Stimulated activated CD4-positive, alpha-beta T cell treated with anti-CD3 and anti-CD28 coated beads, Interleukin-4, amount 100 ng/mL, for 24 hours (primary cell): Measurements from ENCODE around the gene KRTAP4-12.
"Not testable (repeated sequence)": the region's sequence is repeated elsewhere in the genome, so short reads cannot be mapped to it uniquely, and the experiment has no call there.

ENCODE experiments used
- DNase-seq: peaks from one replicate; pipeline ENCODE4 v3.0.0-alpha.2; 2020

KRTAP4-12 gene

GRCh38 chr17:41123292-41123990, 541 bp downstream of the KRTAP4-12 start:
- DNase-seq = not testable (repeated sequence)

- no peak for DNase-seq
Measured at GRCh38 chr17:41121742-41122141, 2.2 kb downstream of the KRTAP4-12 start.

DNA sequence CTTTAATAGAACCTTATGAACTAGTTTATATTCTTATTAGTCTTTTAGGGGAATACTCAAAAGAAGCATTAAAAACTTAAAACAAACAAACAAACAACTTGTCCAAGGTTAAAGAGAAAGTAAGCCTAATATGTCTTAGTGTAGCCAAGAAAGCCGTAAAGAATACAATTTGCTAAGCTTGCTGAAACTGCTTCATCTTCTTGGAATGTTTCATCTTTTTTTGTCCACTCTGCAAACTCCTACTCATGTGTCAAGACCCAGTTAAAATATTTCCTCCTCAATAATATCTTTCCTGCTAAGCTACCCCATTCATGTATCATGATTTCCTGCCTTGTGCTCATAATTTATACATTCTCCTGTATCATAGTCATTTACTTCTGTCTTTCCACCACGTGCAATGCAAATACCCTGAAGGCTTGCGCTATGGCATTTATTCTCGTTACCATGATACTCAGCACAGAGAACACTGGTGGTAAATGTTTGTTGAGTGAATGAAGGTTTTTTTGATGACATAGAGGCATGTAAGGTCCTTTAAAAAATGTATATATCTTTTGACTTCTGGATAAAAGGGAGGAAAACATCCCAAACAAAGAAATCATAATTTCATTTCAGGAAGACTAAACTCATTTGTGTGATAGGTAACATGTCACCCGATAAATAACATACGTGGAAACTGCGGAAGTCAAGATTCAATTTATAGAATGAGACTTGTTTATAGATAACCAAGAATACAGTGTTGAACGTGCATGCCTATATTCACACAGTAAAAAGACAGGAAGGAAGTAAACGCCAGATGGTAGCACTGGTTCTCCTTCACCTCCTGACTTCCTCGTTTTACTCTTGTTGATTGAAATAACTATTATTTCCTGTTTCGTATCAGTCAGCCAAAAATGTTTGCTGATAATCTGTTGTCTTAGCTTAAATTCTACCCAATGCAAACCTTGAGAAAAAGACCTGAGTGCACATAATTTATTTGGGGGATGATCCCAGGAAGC, 4.0 kb downstream of the KRTAP4-12 start:
- not testable (repeated sequence) for DNase-seq

GRCh38 chr17:41118721-41119120, 5.3 kb downstream of the KRTAP4-12 start:
- no peak for DNase-seq

- not testable (repeated sequence) for DNase-seq
Measured at GRCh38 chr17:41117846-41118386, 6.1 kb downstream of the KRTAP4-12 start, which contains the start of gene KRTAP4-11. Gene KRTAP4-11 (minus strand): TSS chr17:41118373. CDS start chr17:41118315, 58 bp downstream.

DNA sequence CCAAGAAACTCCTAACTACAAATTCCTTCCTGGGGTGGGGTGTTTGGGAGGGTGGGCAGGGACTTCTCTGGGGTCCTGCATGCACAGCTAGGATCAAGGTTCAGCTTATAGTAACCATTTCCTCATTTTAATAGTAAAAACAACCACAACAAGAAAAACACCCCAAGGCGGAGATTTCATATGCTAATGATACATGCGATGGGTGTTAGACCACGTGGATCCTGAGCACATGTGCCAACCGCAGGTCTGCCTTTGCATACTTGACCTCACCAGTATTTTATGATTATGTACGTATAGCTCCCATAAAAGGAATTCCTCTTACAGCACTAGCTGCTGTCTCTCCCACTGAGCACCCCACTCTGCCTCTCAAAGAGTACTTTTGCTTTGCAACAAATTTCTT, 7.7 kb downstream of the KRTAP4-12 start:
- DNase-seq = no peak

GRCh38 chr17:41111151-41111885, 12.7 kb downstream of the KRTAP4-12 start:
- no peak for DNase-seq

GRCh38 chr17:41108728-41109386, 15.1 kb downstream of the KRTAP4-12 start:
- not testable (repeated sequence) for DNase-seq

GRCh38 chr17:41107941-41108450, 16.0 kb downstream of the KRTAP4-12 start:
- DNase-seq = no peak

DNA sequence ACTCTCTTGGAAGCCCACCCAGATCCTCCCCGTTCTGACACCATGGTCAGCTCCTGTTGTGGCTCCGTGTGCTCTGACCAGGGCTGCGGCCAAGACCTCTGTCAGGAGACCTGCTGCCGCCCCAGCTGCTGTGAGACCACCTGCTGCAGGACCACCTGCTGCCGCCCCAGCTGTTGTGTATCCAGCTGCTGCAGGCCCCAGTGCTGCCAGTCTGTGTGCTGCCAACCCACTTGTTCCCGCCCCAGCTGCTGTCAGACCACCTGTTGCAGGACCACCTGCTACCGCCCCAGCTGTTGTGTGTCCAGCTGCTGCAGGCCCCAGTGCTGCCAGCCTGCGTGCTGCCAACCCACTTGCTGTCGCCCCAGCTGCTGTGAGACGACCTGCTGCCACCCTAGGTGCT, 18.6 kb downstream of the KRTAP4-12 start, which contains the start of gene KRTAP4-9:
TSS of gene KRTAP4-9 (plus strand) at position 43 of the 400 bp plus-strand sequence. CDS start at position 43, 0 bp downstream.
- not testable (repeated sequence) for DNase-seq

DNA sequence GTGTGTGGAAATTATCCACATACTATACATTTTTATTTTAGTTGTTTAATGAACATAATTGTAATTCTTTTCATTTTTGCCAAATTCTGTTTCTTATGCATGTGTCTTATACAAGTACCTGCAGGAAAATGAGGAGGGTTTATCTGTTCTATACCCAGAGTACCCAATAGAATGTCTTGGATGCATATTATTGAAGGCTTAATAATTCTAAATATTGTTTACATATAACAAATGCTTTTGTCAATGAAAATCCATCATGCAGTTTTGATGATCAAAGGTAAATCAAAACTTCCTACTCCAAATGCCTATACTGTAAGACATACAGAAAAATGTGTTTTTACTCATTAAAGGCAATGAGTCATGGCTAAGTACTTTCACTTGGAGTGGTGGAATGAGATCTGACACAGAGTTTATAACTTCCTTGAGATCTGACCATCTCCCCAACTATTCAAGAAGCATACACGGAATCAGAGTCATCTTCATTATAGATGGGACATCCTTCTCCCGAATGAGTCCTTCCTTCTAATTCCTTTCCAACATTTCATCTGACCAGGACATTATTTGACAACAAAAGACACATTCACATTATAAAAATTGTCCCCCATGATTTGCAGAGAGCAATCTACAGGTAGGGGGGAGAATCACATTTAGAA, 19.5 kb downstream of the KRTAP4-12 start:
- not testable (repeated sequence) for DNase-seq

DNA sequence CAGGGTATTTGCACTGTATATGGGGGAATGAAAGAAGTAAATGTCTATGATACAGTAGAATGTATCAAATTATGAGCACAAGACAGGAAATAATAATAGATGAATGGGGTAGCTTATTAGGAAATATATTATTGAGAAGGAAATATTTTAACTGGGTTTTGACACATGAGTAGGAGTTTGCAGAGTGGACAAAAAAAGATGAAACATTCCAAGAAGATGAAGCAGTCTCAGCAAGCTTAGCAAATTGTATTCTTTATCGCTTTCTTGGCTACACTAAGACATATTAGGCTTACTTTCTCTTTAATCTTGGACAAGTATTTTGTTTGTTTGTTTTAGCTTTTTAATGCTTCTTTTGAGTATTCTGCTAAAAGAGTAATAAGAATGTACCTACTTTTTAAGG, 20.1 kb downstream of the KRTAP4-12 start:
- DNase-seq = no peak

DNA sequence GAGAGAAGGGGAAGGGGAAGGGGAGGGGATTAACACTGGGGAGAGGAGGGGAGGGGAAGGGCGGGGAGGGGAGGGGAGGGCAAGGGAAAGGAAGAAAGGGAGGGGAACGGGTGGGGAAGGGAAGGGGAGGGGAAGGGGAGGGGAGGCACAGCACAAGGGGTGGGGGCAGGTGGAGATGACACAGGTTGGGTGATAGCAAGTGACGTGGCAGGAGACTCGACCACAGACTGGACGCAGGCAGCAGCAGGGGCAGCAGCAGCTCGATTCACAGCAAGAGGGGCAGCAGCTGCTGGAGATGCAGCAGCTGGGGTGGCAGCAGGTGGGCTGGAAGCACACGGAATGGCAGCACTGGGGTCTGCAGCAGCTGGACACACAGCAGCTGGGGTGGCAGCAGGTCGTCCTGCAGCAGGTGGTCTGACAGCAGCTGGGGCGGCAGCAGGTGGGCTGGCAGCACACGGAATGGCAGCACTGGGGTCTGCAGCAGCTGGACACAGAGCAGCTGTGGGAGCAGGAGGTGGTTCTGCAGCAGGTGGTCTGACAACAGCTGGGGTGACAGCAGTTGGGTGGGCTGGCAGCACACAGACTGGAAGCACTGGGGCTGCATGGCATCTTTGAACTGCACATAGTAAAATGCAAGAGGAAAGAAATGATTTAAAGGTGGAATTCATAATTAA, 22.3 kb downstream of the KRTAP4-12 start, which contains the start of gene KRTAP4-16:
TSS of gene KRTAP4-16 (minus strand) at position 624 of the 674 bp plus-strand sequence. CDS start at position 624, 0 bp downstream.
- DNase-seq = no peak

DNA sequence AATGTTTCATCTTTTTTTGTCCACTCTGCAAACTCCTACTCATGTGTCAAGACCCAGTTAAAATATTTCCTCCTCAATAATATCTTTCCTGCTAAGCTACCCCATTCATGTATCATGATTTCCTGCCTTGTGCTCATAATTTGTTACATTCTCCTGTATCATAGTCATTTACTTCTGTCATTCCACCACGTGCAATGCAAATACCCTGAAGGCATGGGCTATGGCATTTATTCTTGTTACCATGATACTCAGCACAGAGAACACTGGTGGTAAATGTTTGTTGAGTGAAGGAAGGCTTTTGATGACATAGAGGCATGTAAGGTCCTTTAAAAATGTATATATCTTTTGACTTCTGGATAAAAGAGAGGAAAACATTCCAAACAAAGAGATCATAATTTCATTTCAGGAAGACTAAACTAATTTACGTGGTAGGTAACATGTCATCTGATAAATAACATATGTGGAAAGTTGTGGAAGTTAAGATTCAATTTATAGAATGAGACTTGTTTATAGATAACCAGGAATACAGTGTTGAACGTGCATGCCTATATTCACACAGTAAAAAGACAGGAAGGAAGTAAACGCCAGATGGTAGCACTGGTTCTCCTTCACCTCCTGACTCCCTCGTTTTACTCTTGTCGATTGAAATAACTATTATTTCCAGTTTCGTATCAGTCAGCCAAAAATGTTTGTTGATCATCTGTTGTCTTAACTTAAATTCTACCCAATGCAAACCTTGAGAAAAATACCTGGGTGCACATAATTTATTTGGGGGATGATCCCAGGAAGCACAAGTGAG, 24.1 kb downstream of the KRTAP4-12 start:
- not testable (repeated sequence) for DNase-seq

DNA sequence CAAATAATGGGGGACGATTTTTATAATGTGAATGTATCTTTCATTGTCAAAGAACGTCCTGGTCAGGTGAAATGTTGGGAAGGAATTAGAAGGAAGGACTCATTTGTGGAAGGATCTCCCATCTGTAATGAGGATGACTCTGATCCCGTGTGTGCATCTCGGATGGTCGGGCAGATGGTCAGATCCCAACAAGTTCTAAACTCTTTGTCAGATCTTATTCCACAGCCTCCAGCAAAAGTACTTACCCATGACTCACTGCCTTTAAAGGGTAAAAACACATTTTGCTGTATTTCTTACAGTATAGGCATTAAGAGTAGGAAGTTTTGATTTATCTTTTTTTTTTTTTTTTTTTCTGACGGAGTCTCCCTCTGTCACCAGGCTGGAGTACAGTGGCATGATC, 25.5 kb downstream of the KRTAP4-12 start:
- DNase-seq = no peak

DNA sequence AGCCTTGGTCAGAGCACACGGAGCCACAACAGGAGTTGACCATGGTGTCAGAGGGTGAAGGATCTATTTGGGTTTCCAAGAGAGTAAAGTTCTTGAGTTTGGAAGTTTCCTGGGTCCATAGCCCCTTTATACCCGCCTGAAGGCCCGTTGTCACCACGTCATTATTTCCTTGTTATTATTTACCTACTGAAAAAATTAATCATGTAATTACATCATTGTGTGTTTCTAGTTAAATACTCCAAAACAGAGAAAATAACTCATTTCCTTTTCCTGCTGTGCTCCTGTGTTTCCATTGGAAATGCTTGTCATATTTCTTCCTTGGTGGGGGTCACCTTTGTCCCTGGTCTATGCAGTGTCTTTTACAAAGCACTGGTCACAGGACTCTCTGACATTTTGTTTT, 25.9 kb downstream of the KRTAP4-12 start, which contains the start of gene KRTAP4-8:
TSS of gene KRTAP4-8 (minus strand) at position 101 of the 400 bp plus-strand sequence. CDS start at position 43, 58 bp downstream.
- no peak for DNase-seq

DNA sequence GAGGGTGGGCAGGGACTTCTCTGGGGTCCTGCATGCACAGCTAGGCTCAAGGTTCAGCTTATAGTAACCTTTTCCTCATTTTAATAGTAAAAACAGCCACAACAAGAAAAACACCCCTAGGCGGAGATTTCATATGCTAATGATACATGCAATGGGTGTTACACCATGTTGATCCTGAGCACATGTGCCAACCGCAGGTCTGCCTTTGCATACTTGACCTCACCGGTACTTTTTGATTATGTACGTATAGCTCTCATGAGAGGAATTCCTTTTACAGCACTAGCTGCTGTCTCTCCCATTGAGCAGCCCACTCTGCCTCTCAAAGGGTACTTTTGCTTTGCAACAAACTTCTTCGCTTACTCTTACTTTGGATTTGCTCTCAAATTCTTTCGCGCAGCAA, 27.9 kb downstream of the KRTAP4-12 start:
- no peak for DNase-seq

GRCh38 chr17:41088760-41089352, 35.1 kb downstream of the KRTAP4-12 start:
- DNase-seq = not testable (repeated sequence)
